Ureter (tissue), 1 donor: Measurements from ENCODE around the gene BROX. TPM values are rescaled to one million over a fixed set of nuclear protein-coding genes. Genes with fewer than 3 reads are reported as not detected.

ENCODE experiments used
- DNase-seq: peaks from one replicate; pipeline ENCODE4 v3.0.0-alpha.2; 2020; ENCODE audit warnings: low spot score
- total RNA-seq: library from RNA; stranded (reverse); gene quantifications from one replicate; pipeline ENCODE4 v1.2.4, GENCODE V29; 2023
- donor health status: DM: yes; HTN: yes; CAD: no.

BROX gene
- total RNA-seq, 1 donor from 2014 or later, result 55.4 TPM

DNA sequence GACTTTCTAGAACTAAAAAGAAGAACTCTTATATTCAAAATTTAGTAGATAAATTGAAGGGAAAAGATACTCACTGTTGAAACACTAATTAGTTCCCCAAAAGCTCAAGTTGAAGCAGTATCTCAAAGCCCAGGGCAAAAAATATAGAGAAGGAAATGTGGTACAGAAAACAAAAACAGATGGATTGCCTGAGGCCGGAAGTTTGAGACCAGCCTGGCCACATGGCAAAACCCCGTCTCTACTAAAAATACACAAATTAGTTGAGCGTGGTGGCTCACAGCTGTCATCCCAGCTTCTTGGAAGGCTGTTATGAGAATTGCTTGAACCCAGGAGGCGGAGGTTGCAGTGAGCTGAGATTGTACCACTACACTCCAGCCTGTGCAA, 60.6 kb downstream of the BROX start:
- DNase-seq, result no peak

DNA sequence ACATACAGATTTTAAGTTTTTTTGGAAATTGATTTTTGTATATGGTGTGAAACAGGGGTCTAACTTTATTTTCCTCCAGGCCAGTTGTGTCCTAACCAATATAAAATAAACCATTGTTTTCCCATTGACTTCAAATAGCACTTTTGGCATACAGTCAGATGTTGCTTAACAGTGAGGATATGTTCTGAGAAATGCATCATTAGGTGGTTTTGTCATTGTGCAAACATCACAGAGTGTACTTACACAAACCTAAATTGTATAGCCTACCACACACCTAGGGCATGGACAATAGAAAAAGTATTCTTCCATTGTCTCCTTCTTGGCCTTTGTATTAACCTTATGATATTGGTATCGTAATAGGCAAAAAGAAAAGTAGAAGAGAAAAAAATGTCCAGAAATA, 65.1 kb downstream of the BROX start:
- no peak for DNase-seq

DNA sequence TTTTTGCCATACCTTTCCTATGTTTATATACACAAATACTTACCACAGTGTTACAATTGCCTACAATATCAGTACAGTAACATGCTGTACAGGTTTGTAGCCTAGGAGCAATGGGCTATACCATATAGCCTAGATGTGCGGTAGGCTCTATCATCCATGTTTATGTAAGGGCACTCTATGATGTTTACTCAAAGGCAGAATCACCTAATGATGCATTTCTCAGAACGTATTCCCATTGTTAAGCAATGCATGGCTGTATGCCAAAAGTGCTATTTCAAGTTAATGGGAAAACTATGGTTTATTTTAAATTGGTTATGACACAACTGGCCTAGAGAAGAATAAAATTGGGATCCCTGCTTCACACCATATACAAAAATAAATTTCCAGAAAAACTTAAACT, 65.6 kb downstream of the BROX start:
- DNase-seq, result no peak

DNA sequence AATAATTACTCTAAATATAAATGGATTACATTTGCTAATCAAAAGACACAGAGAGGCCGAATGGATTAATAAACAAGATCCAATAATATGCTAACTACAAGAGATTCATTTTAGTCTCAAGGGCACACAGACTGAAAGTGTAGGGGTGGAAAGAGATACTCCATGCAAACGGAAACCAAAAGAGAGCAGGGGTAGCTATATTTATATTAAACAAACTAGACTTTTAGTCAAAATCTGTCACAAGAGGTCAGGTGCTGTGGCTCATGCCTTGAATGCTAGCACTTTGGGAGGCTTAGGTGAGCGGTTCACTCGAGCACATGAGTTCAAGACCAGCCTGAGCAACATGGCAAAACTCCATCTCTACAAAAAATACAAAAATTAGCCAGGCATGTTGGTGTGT, 68.9 kb downstream of the BROX start:
- no peak for DNase-seq

DNA sequence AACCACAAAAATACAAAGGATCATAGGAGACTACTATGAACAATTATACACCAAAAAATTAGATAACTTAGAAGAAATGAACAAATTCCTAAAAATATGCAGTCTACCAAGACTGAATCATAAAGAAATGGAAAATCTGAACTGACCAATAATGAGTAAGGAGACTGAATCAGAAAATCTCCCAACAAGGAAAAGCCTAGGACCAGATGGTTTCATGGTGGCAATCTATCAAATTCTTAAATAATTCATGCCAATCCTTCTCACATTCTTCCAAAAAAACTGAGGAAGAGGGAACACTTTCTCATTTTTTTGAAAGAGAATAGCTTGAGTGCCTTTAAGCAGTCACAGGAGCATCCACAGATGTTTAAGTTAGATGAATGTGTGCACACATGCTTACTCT, 70.7 kb downstream of the BROX start:
- DNase-seq, result no peak

DNA sequence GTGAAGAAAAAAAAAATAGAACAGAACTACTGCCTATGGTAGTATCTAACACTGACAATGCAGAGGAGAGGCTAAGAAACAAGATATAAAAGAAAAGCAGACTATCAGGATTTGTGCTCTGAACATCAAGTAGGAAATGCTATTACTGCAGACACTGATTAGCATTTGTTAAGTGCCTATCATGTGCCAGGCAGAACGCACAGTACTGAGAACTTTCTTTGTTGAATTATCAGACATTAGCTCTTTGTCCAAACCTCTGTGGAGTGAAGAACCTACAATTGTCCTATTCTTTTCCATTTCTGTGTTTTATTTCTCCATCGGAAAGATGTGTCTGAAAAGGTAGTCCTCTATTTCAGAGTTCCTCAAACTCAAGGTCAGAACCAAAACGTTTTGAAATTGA, 72.0 kb downstream of the BROX start:
- no peak for DNase-seq

Other genes with a start within 250 kb of the BROX start
- 0.62 TPM for gene HHIPL2, start 164.5 kb upstream of the BROX start, total RNA-seq
- 11.3 TPM for gene TAF1A, start 122.6 kb upstream of the BROX start, total RNA-seq
- 71.9 TPM for gene MIA3, start 94.5 kb upstream of the BROX start, total RNA-seq
- gene AIDA, start 73 bp upstream of the BROX start, total RNA-seq, result 56.5 TPM
- gene FAM177B, start 24.6 kb downstream of the BROX start, total RNA-seq, result 0.44 TPM
- gene DISP1, start 102.5 kb downstream of the BROX start, total RNA-seq, result 7.1 TPM